Right lobe of liver (tissue), 4 donors: ENCODE results near the gene TBC1D25.

Source experiments
- CTCF ChIP-seq, 4 donors: fragments of 200-600 bp in 3 of 4; fragments of 450-650 bp in 1 of 4; IDR thresholded peaks; one replicate each; pipeline versions ENCODE4 v1.5.1 to v1.8.0; 2016 to 2022; ENCODE audit warnings: antibody characterized with exemption in 4 of 4, mild to moderate bottlenecking in 2 of 4
- POLR2A ChIP-seq: fragments of 450-650 bp; IDR thresholded peaks from one replicate; pipeline ENCODE4 v1.6.1; 2017; ENCODE audit warnings: antibody characterized with exemption, mild to moderate bottlenecking
- donor health status: DM: no; HTN: no; CAD: no.
- donor health status: DM: no; HTN: no; CAD: no.
- donor health status: DM: no; HTN: yes; CAD: no.

- no peak for TF ChIP-seq POLR2A
- no peak for TF ChIP-seq CTCF (IDR thresholded peaks at IDR 0.05)
Measured at GRCh38 chrX:48491809-48492208, 47.7 kb upstream of the TBC1D25 start.
